OCI-LY3 (cell line): ENCODE measurements around the gene R3HCC1L.

Experiments used
- CTCF ChIP-seq: fragments of 200-600, 300-600 bp; sonication (generic); IDR thresholded peaks from 2 replicates; pipeline ENCODE4 v1.5.1; 2014; ENCODE audit warnings: antibody characterized with exemption, low read length, low read depth
- EZH2phosphoT487 ChIP-seq: fragments of 200-600 bp; shearing (Covaris generic); IDR thresholded peaks from 2 replicates; pipeline ENCODE4 v1.6.1; 2018; ENCODE audit warnings: antibody characterized with exemption, mixed run types, low read depth

DNA sequence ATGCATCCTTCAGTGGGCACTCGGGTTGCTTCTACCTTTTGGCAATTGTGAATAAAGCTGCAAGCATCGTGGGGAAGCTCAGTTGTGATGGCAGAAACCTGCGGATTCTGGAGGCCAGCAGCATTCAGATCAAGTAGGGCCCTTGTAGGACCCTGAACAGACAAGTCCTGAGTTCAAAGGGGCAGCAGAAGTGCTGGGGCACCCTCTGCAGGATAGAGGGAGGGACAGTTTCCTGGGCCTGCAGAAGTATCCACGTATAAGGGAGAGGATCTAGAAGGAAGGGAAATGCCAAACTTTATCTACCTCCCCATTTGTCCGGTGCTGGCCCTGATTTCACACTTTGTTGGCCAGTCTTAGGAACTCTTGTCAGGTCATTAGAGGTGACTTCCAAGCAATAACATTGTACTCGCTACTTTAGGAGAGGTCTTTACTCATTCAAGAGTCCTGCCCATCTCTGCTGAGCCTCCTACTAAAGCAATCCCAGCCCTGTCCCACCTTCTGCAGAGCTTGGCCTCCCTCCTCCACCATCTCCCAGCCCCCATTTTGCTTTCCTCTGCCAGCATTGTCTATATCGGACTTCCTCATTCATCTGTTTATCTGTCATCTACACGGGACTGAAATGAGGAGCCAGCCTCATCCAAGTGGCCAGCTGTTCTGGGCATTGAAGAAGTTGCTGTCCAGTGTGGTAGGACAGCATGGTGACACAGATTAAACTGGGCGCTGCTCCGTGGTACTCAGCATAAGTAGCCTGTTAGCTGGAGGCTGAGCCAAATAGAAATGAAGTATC is 26.6 kb upstream of the R3HCC1L start:
- TF ChIP-seq CTCF (no peak), EZH2phosphoT487 (no peak)
